Right kidney (tissue), 1 donor: Measurements from ENCODE around the gene PROCR.
"Not testable (repeated sequence)": the region's sequence is repeated elsewhere in the genome, so short reads cannot be mapped to it uniquely, and the experiment has no call there.

Source experiments
- DNase-seq: peaks from one replicate; pipeline ENCODE4 v3.0.0-alpha.2; 2016

PROCR gene

GRCh38 chr20:35192118-35192872 lies 20.4 kb downstream of the PROCR start:
- DNase-seq = no peak

- not testable (repeated sequence) for DNase-seq
These were observed 21.3 kb downstream of the PROCR start for GRCh38 chr20:35193031-35193791.

- no peak for DNase-seq
These were observed 24.4 kb downstream of the PROCR start for GRCh38 chr20:35196313-35196712.

GRCh38 chr20:35199740-35200139 lies 27.9 kb downstream of the PROCR start:
- DNase-seq = no peak

- DNase-seq = no peak
These were observed 28.4 kb downstream of the PROCR start for GRCh38 chr20:35200267-35200666.

- not testable (repeated sequence) for DNase-seq
These were observed 29.6 kb downstream of the PROCR start for GRCh38 chr20:35201467-35201866.

GRCh38 chr20:35206802-35207201 lies 34.9 kb downstream of the PROCR start:
- no peak for DNase-seq

GRCh38 chr20:35207950-35208611 lies 36.2 kb downstream of the PROCR start:
- peak; percentile 19 for DNase-seq

- no peak for DNase-seq
These were observed 43.4 kb downstream of the PROCR start for GRCh38 chr20:35215066-35215956.

- no peak for DNase-seq
These were observed 44.7 kb downstream of the PROCR start for GRCh38 chr20:35216541-35216940.

GRCh38 chr20:35223941-35224340 lies 52.1 kb downstream of the PROCR start:
- DNase-seq = no peak

GRCh38 chr20:35224536-35224935 lies 52.7 kb downstream of the PROCR start:
- DNase-seq = no peak

- DNase-seq = peak; percentile 9
These were observed 53.6 kb downstream of the PROCR start for GRCh38 chr20:35225319-35226125.

GRCh38 chr20:35226126-35226883 lies 54.4 kb downstream of the PROCR start, which contains the start of gene MMP24:
MMP24 (plus strand) TSS chr20:35226690; CDS start chr20:35226739, 49 bp downstream.
- DNase-seq = peak; percentile 8
